IMR-90 (cell line): ENCODE results near the gene PRM3. TPM values are rescaled to one million over a fixed set of nuclear protein-coding genes. Genes with fewer than 3 reads are reported as not detected.

Experiments
- ATAC-seq: fragments of 200-7000 bp; cut with Tn5 transposase; 2 replicates; pipeline ENCODE4 v1.9.1; 2020; ENCODE audit warnings: low read depth, mild to moderate bottlenecking, moderate library complexity
- BruUV-seq: library from RNA; stranded (reverse); fragments of 400-500 nt; replicated peaks from 2 replicates; lab custom pipeline; 2021; lab: Mats Ljungman, UMichigan
- CTCF ChIA-PET: fragments of 300-600 bp; formaldehyde crosslinking; extraction: SDS; loops from one replicate; lab custom pipeline; 2021; ENCODE audit warnings: antibody characterized with exemption; lab: Yijun Ruan, JAX
- POLR2A ChIA-PET: fragments of 300-600 bp; sonication (Branson Sonifier 250); formaldehyde crosslinking; loops from one replicate; lab custom pipeline; 2022; ENCODE audit warnings: antibody characterized with exemption; ENCODE audit not compliant: unreplicated experiment; lab: Charles Lee
- DNase-seq: peaks from one replicate; pipeline ENCODE4 v3.0.0; 2013
- H2AFZ ChIP-seq: replicated peaks from 2 replicates; pipeline ENCODE3; 2013; ENCODE audit warnings: low read length, mild to moderate bottlenecking; ENCODE audit not compliant: poor library complexity
- H2AK5ac ChIP-seq: 2 replicates; pipeline ENCODE4 v1.6.1; 2013; ENCODE audit warnings: low read depth, low read length, inconsistent platforms
- H2AK9ac ChIP-seq: replicated peaks from 2 replicates; pipeline ENCODE3; 2013; ENCODE audit warnings: mild to moderate bottlenecking, low read depth, low read length, moderate library complexity; ENCODE audit not compliant: poor library complexity
- H2BK120ac ChIP-seq: 2 replicates; pipeline ENCODE4 v1.6.1; 2013; ENCODE audit warnings: low read depth, low read length, inconsistent platforms
- H2BK15ac ChIP-seq: 3 replicates; pipeline ENCODE4 v1.6.1; 2013; ENCODE audit warnings: low read depth, low read length, inconsistent platforms
- H2BK20ac ChIP-seq: 2 replicates; pipeline ENCODE4 v1.6.1; 2013; ENCODE audit warnings: low read depth, mild to moderate bottlenecking, inconsistent platforms, low read length, moderate library complexity
- H2BK5ac ChIP-seq: 2 replicates; pipeline ENCODE4 v1.6.1; 2013; ENCODE audit warnings: mild to moderate bottlenecking, low read depth, low read length, inconsistent platforms; ENCODE audit not compliant: poor library complexity, severe bottlenecking
- H3K14ac ChIP-seq: replicated peaks from 2 replicates; pipeline ENCODE4 v1.6.1; 2013; ENCODE audit warnings: low read depth, low read length, inconsistent platforms
- H3K18ac ChIP-seq: 2 replicates; pipeline ENCODE4 v1.6.1; 2013; ENCODE audit warnings: low read depth, low read length, control low read depth
- H3K23ac ChIP-seq: 2 replicates; pipeline ENCODE4 v1.6.1; 2013; ENCODE audit warnings: low read depth, low read length, inconsistent platforms
- H3K27ac ChIP-seq: 2 replicates; pipeline ENCODE4 v1.5.1; 2013; ENCODE audit warnings: mild to moderate bottlenecking, control low read depth, low read length; ENCODE audit not compliant: insufficient read depth
- H3K27me3 ChIP-seq: 2 replicates; pipeline ENCODE4 v1.6.1; 2013; ENCODE audit warnings: low read length; ENCODE audit not compliant: control insufficient read depth, insufficient read depth
- H3K36me3 ChIP-seq: 2 replicates; pipeline ENCODE4 v1.6.1; 2013; ENCODE audit warnings: low read length, mixed read lengths; ENCODE audit not compliant: control insufficient read depth, insufficient read depth
- H3K4ac ChIP-seq: 2 replicates; pipeline ENCODE4 v1.6.1; 2013; ENCODE audit warnings: low read depth, low read length, inconsistent platforms
- H3K4me1 ChIP-seq: 2 replicates; pipeline ENCODE4 v1.6.1; 2013; ENCODE audit warnings: low read length, mixed read lengths; ENCODE audit not compliant: control insufficient read depth, insufficient read depth
- H3K4me2 ChIP-seq: 2 replicates; pipeline ENCODE4 v1.6.1; 2013; ENCODE audit warnings: low read depth, mild to moderate bottlenecking, control low read depth, low read length, moderate library complexity
- H3K4me3 ChIP-seq: 2 replicates; pipeline ENCODE4 v1.5.1; 2013; ENCODE audit warnings: low read depth, mild to moderate bottlenecking, control low read depth, low read length, moderate library complexity; ENCODE audit not compliant: insufficient read depth
- H3K56ac ChIP-seq: 2 replicates; pipeline ENCODE4 v1.6.1; 2013; ENCODE audit warnings: low read length, inconsistent platforms; ENCODE audit not compliant: insufficient read depth; ENCODE audit errors: extremely low read depth
- H3K79me1 ChIP-seq, 2 experiments: 2 replicates each; pipeline ENCODE4 v1.6.1; 2013; ENCODE audit warnings: low read length in 2 of 2, inconsistent platforms in 1 of 2, low read depth in 1 of 2
- H3K9ac ChIP-seq: 2 replicates; pipeline ENCODE4 v1.6.1; 2013; ENCODE audit warnings: low read depth, low read length, control low read depth
- H3K9me1 ChIP-seq: 2 replicates; pipeline ENCODE4 v1.6.1; 2013; ENCODE audit warnings: low read length, inconsistent platforms; ENCODE audit not compliant: insufficient read depth
- H3K9me3 ChIP-seq: 2 replicates; pipeline ENCODE4 v1.6.1; 2013; ENCODE audit warnings: low read length; ENCODE audit not compliant: control insufficient read depth, insufficient read depth
- H4K20me1 ChIP-seq: 2 replicates; pipeline ENCODE4 v1.6.1; 2013; ENCODE audit warnings: low read length, inconsistent platforms; ENCODE audit not compliant: insufficient read depth
- H4K5ac ChIP-seq: 2 replicates; pipeline ENCODE4 v1.6.1; 2013; ENCODE audit warnings: mild to moderate bottlenecking, low read depth, low read length, control low read depth
- H4K8ac ChIP-seq, 2 experiments: 2 replicates each; pipeline ENCODE4 v1.6.1; 2013; ENCODE audit warnings: low read depth in 2 of 2, low read length in 2 of 2, control low read depth in 1 of 2, inconsistent platforms in 1 of 2
- H4K91ac ChIP-seq: 2 replicates; pipeline ENCODE4 v1.6.1; 2013; ENCODE audit warnings: low read depth, low read length, inconsistent platforms; ENCODE audit not compliant: insufficient read depth
- CEBPB ChIP-seq: IDR thresholded peaks from 2 replicates; pipeline ENCODE4 v1.6.1; 2012; ENCODE audit warnings: low read depth, low read length, improper control_type of control experiment
- CHD1 ChIP-seq: IDR thresholded peaks from 2 replicates; pipeline ENCODE4 v1.6.1; 2012; ENCODE audit warnings: low read depth, low read length, improper control_type of control experiment
- FOS ChIP-seq: fragments of 150-350 bp; IDR thresholded peaks from 2 replicates; pipeline ENCODE4 v1.6.1; 2016; ENCODE audit warnings: low read depth, low read length
- MAFK ChIP-seq: IDR thresholded peaks from 2 replicates; pipeline ENCODE4 v1.6.1; 2012; ENCODE audit warnings: low read depth, low read length, improper control_type of control experiment
- MAZ ChIP-seq: IDR thresholded peaks from 2 replicates; pipeline ENCODE4 v1.6.1; 2012; ENCODE audit warnings: low read depth, mild to moderate bottlenecking, low read length, improper control_type of control experiment, moderate library complexity, borderline replicate concordance
- NFE2L2 ChIP-seq: fragments of 150-350 bp; IDR thresholded peaks from 2 replicates; pipeline ENCODE4 v1.6.1; 2016; ENCODE audit warnings: low read depth, mild to moderate bottlenecking, low read length
- RAD21 ChIP-seq: IDR thresholded peaks from 2 replicates; pipeline ENCODE4 v1.6.1; 2012; ENCODE audit warnings: low read length, improper control_type of control experiment
- RCOR1 ChIP-seq: IDR thresholded peaks from 2 replicates; pipeline ENCODE4 v1.6.1; 2012; ENCODE audit warnings: mild to moderate bottlenecking, low read length, improper control_type of control experiment; ENCODE audit not compliant: insufficient replicate concordance
- WGBS, 2 experiments: methylation state at CpG; one replicate each; pipeline versions ENCODE4 v1.1.5 to v1.1.7; 2013; ENCODE audit warnings: missing lambda C conversion rate in 2 of 2; ENCODE audit not compliant: insufficient read length in 1 of 2; ENCODE audit errors: extremely low coverage in 2 of 2; 5-methylcytosine and 5-hydroxymethylcytosine counted together
- dilution Hi-C: fragments of 300-500 bp; cut with HindIII; formaldehyde crosslinking; loops from one replicate; pipeline ENCODE4 v1.14.3; 2018; ENCODE audit warnings: low sequenced_read_pairs; ENCODE audit not compliant: unreplicated experiment
- in situ Hi-C: fragments of 300-500 bp; cut with MboI; formaldehyde crosslinking; loops from 3 replicates; pipeline ENCODE4 v1.14.3; 2019; ENCODE audit warnings: low sequenced_read_pairs, inconsistent platforms, mixed read lengths
- intact Hi-C: fragments of 100-400 bp; cut with micrococcal nuclease; formaldehyde crosslinking; loops from 2 replicates; pipeline ENCODE4 v1.10.0; 2022
- polyA plus RNA-seq, 3 experiments: library from polyadenylated mRNA; depleted of rRNA; stranded (reverse); fragments of >200 nt; gene quantifications; 2 replicates each; pipeline ENCODE4 v1.2.3, GENCODE V29; 2012; ENCODE audit warnings: low replicate concordance in 1 of 3
- total RNA-seq: library from RNA; depleted of rRNA; stranded (reverse); fragments of >200 nt; gene quantifications from 2 replicates; pipeline ENCODE4 v1.2.3, GENCODE V29; 2012
- TF ChIP-seq, protein P1 (sequence below): fragments of 150-350 bp; IDR thresholded peaks from 2 replicates; pipeline ENCODE4 v1.6.1; 2016; ENCODE audit warnings: low read depth, mild to moderate bottlenecking, low read length, moderate library complexity, borderline replicate concordance
- TF ChIP-seq, protein P2 (sequence below): conservative IDR thresholded peaks from 2 replicates; pipeline ENCODE4 v1.5.1; 2012; ENCODE audit warnings: mild to moderate bottlenecking, low read depth, low read length, improper control_type of control experiment

The PRM3 gene
- total and polyA plus RNA-seq, 2 of the 4 experiments (the other 2 are of a cell fraction): not detected

DNA sequence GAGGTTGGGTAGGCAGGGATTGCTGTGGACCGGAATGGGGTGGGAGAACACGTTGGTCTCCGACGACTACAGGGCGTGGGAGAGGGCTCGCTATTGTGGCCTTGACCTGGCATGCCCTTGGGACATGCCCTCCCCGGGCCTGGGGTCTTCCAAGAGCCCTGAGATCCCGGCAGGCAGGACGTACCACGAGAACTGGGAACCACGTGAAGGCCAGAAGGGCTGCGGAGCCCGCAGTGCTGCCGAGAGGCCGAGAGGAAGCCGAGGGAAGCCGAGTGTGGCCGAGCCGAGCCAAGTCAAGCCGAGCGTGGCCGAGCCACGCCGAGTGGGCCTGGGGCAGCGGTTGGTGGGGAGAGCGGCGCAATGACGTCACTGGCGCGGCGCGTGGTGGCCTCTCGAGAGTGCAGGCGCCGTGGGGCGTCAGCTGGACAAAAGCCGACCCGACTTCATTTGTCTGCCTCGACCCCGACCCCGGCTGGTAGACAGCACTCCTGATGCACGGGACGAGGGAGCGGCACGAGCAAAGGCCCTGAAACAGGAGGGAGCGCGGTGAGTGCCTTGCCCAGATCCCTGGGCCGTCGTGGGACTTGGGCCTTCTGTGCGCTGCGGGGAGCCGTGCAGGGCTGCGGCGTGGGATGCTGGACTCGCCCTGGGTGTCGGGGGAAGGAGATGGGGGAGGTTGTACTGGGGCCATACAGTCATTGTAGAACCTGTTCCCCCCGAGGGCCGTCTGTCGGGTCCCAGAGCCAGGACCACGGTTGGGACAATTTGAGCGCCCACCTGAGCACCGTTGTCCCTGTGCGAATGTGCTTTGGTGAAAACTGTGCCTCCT, 24.0 kb downstream of the PRM3 start:
- Histone ChIP-seq H4K8ac (no peak overlapping the region), H4K91ac (no peak overlapping the region), H4K5ac (no peak overlapping the region), H3K14ac (no peak overlapping the region), H3K4me2 (no peak overlapping the region), H3K9me1 (peaks cover 9% of the 10 kb centered on the region; the same call in 1 of the 2 replicates), H3K79me1 (peaks cover 14 to 29% of the 10 kb centered on the region in 2 experiments; a peak in 3 of 4 replicates), H2BK120ac (no peak overlapping the region), H3K18ac (no peak overlapping the region), H3K23ac (no peak overlapping the region), H2BK20ac (no peak overlapping the region), H2BK5ac (no peak overlapping the region), H3K4ac (no peak overlapping the region), H3K9me3 (no peaks in the 10 kb centered on the region), H3K4me3 (no peak overlapping the region), H2AFZ (no peak overlapping the region), H3K36me3 (peaks cover 23% of the 10 kb centered on the region), H3K4me1 (peaks cover 11% of the 10 kb centered on the region), H2AK9ac (no peak overlapping the region), H3K27me3 (no peaks in the 10 kb centered on the region), H2BK15ac (no peak overlapping the region), H3K27ac (no peak overlapping the region), H4K20me1 (peaks cover 42% of the 10 kb centered on the region), H3K56ac (no peak overlapping the region), H2AK5ac (no peak overlapping the region; the same call in 1 of the 2 replicates), H3K9ac (no peak overlapping the region)
- DNase-seq (peak; percentile 38), ATAC-seq (no peak)
- BruUV-seq: no TSS peak
- 98% methylated on average over 40 of the region's 63 CpGs; no CpG with 5 or more reads in 1 of the 2 experiments for WGBS, 2 experiments
- intact Hi-C loops: loop anchor here (5.0 to 10.0 kb wide), 3 partner anchors 115 to 217 kb away; no protein-coding TSS in a partner anchor
- dilution Hi-C loops: no loop called here
- in situ Hi-C loops: loop anchor here (5.0 kb wide), 2 partner anchors 147 to 282 kb away; no protein-coding TSS in a partner anchor
- ChIA-PET POLR2A (no interaction called here), CTCF (no interaction called here)
- TF ChIP-seq, protein P1, sequence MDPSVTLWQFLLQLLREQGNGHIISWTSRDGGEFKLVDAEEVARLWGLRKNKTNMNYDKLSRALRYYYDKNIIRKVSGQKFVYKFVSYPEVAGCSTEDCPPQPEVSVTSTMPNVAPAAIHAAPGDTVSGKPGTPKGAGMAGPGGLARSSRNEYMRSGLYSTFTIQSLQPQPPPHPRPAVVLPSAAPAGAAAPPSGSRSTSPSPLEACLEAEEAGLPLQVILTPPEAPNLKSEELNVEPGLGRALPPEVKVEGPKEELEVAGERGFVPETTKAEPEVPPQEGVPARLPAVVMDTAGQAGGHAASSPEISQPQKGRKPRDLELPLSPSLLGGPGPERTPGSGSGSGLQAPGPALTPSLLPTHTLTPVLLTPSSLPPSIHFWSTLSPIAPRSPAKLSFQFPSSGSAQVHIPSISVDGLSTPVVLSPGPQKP: no peak
- TF ChIP-seq MAFK (no peak), CHD1 (no peak), RAD21 (no peak), NFE2L2 (no peak), CEBPB (no peak), MAZ (no peak), FOS (no peak), RCOR1 (no peak)
- TF ChIP-seq, protein P2, sequence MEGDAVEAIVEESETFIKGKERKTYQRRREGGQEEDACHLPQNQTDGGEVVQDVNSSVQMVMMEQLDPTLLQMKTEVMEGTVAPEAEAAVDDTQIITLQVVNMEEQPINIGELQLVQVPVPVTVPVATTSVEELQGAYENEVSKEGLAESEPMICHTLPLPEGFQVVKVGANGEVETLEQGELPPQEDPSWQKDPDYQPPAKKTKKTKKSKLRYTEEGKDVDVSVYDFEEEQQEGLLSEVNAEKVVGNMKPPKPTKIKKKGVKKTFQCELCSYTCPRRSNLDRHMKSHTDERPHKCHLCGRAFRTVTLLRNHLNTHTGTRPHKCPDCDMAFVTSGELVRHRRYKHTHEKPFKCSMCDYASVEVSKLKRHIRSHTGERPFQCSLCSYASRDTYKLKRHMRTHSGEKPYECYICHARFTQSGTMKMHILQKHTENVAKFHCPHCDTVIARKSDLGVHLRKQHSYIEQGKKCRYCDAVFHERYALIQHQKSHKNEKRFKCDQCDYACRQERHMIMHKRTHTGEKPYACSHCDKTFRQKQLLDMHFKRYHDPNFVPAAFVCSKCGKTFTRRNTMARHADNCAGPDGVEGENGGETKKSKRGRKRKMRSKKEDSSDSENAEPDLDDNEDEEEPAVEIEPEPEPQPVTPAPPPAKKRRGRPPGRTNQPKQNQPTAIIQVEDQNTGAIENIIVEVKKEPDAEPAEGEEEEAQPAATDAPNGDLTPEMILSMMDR: no peak
